Measurements from ENCODE around the gene AGPAT3. TPM values are rescaled to one million over a fixed set of nuclear protein-coding genes. Genes with fewer than 3 reads are reported as not detected.

The AGPAT3 gene
- total and polyA plus RNA-seq, 9 donors: 11.6 to 42.1 (median 31.9) TPM

DNA sequence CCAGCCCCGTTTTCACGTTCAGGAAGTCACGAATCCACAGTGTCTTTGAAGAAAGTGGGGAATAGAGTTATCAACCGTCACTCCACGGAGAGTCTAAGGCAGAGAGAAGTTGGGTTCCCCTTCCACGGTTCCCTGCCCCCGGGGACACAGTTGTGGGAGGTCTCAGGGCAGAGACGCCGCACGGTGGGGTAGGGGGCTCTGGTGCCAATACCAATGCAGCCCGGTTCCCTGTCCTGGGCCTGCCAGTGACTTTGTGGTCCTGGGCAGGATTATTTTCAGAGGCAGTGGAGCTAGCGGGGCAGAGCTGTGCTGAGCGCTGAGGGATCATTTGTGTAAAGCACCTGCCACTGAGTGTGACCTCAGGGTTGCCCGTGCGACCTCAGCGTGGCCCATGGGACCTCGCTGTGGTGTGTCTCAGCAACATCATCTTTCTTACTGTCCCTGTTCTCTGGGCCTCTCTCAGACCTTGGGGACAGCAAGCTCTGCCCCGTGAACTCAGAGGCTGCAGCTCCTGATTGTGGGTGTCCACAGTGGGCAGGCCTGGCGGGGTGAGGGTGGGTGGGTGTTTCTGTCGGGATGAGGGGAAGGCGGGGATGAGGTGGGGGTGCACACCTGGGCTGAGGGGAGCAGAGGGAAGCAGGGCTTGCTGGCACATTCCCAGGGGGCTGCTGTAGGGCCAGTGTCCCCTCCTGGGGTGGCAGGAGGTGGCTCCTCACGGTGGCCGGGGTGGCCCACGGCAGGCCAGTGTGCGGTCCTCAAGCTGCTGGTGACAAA lies 65.2 kb downstream of the AGPAT3 start:
- H3K9me3 ChIP-seq: no peaks in the 10 kb centered on the region
- H3K27me3 ChIP-seq: no peaks in the 10 kb centered on the region
- no peak overlapping the region for H3K27ac ChIP-seq
- DNase-seq: no peak
- no peak for TF ChIP-seq EP300 (IDR thresholded peaks at IDR 0.05)
- TF ChIP-seq, protein P1, sequence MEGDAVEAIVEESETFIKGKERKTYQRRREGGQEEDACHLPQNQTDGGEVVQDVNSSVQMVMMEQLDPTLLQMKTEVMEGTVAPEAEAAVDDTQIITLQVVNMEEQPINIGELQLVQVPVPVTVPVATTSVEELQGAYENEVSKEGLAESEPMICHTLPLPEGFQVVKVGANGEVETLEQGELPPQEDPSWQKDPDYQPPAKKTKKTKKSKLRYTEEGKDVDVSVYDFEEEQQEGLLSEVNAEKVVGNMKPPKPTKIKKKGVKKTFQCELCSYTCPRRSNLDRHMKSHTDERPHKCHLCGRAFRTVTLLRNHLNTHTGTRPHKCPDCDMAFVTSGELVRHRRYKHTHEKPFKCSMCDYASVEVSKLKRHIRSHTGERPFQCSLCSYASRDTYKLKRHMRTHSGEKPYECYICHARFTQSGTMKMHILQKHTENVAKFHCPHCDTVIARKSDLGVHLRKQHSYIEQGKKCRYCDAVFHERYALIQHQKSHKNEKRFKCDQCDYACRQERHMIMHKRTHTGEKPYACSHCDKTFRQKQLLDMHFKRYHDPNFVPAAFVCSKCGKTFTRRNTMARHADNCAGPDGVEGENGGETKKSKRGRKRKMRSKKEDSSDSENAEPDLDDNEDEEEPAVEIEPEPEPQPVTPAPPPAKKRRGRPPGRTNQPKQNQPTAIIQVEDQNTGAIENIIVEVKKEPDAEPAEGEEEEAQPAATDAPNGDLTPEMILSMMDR (IDR thresholded peaks at IDR 0.05): no peak
- TF ChIP-seq POLR2A (IDR thresholded peaks at IDR 0.05): no peak
- intact Hi-C loops (cut with DNase I): no loop called here
- 91 to 94% (median 91%) methylated on average over 23 to 25 of the region's 25 CpGs for WGBS, 3 donors
- no peaks in the 10 kb centered on the region for H3K36me3 ChIP-seq
- no peaks in the 10 kb centered on the region for H3K4me1 ChIP-seq (ENCODE audit: insufficient read depth)
- H3K4me3 ChIP-seq: no peak overlapping the region

DNA sequence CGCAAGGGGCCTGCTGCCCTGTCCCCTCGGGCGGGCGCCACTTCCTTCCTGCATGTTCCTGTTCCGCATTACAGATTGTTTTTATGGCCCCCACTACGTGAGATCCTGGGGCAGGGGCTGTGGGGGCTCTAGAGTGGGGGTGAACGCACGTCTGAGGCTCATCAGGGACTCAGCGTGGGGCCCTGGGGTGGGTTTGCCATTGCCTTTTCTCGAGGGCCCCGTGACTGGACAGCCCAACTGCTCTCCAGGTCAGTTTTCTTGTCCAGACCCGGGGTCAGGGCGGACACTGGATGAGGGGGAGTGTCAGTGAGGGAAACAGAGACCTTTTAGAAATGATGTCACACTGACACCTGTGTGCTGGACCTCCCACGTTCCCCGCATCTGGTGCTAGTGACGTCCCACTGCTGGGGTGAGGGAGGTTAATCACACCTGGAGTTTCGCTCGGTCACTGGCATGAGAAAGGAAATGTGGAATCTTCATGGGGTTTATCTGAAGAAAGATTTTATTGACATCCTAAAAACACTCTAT lies 65.9 kb downstream of the AGPAT3 start:
- DNase-seq: no peak
- Histone ChIP-seq H3K9me3 (no peaks in the 10 kb centered on the region), H3K4me1 (ENCODE audit: insufficient read depth) (no peaks in the 10 kb centered on the region), H3K27me3 (no peaks in the 10 kb centered on the region), H3K4me3 (no peak overlapping the region), H3K27ac (no peak overlapping the region), H3K36me3 (no peaks in the 10 kb centered on the region)
- intact Hi-C loops (cut with DNase I): no loop called here
- 87 to 90% (median 89%) methylated on average over 18 of the region's 18 CpGs for WGBS, 3 donors
- TF ChIP-seq EP300 (IDR thresholded peaks at IDR 0.05): no peak
- TF ChIP-seq, protein P1 (IDR thresholded peaks at IDR 0.05): no peak
- no peak for TF ChIP-seq POLR2A (IDR thresholded peaks at IDR 0.05)

DNA sequence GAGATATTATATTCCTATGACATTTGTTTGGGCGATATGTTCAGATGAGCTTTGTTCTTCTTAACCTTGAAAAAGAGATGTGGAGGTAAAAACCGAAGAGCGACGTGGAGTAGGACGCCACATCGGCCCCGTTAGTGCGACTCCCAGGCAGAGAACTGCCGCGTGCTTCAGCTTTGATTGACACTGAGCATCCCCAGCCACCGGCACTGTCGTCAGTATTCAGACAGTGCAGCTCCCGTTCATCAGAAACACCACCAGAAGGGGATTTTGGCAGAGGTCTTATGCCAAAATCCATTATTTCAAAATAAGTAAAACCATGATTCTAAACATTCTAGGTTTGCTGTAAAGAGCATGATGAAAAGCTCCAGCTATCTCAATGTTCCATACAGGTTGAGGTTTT lies 66.5 kb downstream of the AGPAT3 start:
- DNase-seq: no peak
- no peaks in the 10 kb centered on the region for H3K4me1 ChIP-seq (ENCODE audit: insufficient read depth)
- 82 to 86% (median 83%) methylated on average over 13 of the region's 13 CpGs for WGBS, 3 donors
- intact Hi-C loops (cut with DNase I): no loop called here
- TF ChIP-seq POLR2A (IDR thresholded peaks at IDR 0.05) (no peak), EP300 (IDR thresholded peaks at IDR 0.05) (no peak)
- TF ChIP-seq, protein P1 (IDR thresholded peaks at IDR 0.05): no peak
- no peak overlapping the region for H3K4me3 ChIP-seq
- no peaks in the 10 kb centered on the region for H3K36me3 ChIP-seq
- H3K27me3 ChIP-seq: no peaks in the 10 kb centered on the region
- H3K9me3 ChIP-seq: no peaks in the 10 kb centered on the region
- no peak overlapping the region for H3K27ac ChIP-seq

DNA sequence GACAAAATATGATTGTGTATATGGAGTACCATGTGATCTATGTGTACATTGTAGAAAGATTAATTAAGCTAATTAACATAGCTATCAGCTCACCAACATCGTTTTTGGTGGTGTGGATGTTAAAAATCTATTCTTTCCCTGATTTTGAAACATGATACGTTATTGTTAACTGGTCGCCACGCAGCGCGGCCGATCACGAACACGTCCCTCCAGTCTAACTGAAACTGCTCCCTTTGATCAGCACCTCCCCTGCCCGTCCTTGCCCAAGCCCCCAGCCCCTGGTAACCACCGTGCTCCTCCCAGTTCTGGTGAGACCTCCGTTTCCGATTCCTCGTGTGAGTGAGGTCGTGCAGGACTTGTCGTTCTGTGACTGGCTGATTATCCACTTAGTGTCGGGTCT lies 67.0 kb downstream of the AGPAT3 start:
- 92 to 93% (median 93%) methylated on average over 17 of the region's 17 CpGs for WGBS, 3 donors
- no peak for DNase-seq
- no peak overlapping the region for H3K4me3 ChIP-seq
- intact Hi-C loops (cut with DNase I): no loop called here
- no peaks in the 10 kb centered on the region for H3K36me3 ChIP-seq
- TF ChIP-seq POLR2A (IDR thresholded peaks at IDR 0.05) (no peak), EP300 (IDR thresholded peaks at IDR 0.05) (no peak)
- TF ChIP-seq, protein P1 (IDR thresholded peaks at IDR 0.05): no peak
- no peak overlapping the region for H3K27ac ChIP-seq
- H3K4me1 ChIP-seq (ENCODE audit: insufficient read depth): no peaks in the 10 kb centered on the region
- no peaks in the 10 kb centered on the region for H3K9me3 ChIP-seq
- H3K27me3 ChIP-seq: no peaks in the 10 kb centered on the region

All from ovary (tissue), 9 donors.